ENCODE results near the gene DNM2.
"Not testable (repeated sequence)": the region's sequence is repeated elsewhere in the genome, so short reads cannot be mapped to it uniquely, and the experiment has no call there.

DNA sequence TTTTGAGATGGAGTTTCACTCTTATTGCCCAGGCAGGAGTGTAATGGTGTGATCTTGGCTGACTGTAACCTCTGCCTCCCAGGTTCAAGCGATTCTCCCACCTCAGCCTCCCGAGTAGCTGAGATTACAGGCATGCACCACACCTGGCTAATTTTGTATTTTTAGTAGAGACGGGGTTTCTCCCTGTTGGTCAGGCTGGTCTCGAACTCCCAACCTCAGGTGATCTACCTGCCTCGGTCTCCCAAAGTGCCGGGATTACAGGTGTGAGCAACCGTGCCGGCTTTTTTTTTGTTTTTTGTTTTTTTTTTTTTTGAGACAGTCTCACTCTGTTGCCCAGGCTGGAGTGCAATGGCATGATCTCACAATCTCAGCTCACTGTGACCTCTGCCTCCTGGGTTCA is 28.6 kb downstream of the DNM2 start:
- not testable (repeated sequence) for TF ChIP-seq POLR2AphosphoS5, POLR2A (IDR thresholded peaks at IDR 0.05; ENCODE audit: low read depth, low read length)

Measured in GM12892 (cell line).